GM20431 (cell line): ENCODE data around the gene STOML1.

Experiments used
- in situ Hi-C: fragments of 300-500 bp; cut with MseI, MboI; formaldehyde crosslinking; loops from one replicate; pipeline ENCODE4 v1.15.0; 2020; ENCODE audit warnings: low sequenced_read_pairs; ENCODE audit not compliant: unreplicated experiment

STOML1 gene

GRCh38 chr15:73988445-73988969 is 3.6 kb downstream of the STOML1 start:
- in situ Hi-C loops = no loop called here

- in situ Hi-C loops = no loop called here
Observed at GRCh38 chr15:73987681-73988444, 4.2 kb downstream of the STOML1 start.

- in situ Hi-C loops = no loop called here
Observed at GRCh38 chr15:73987250-73987649, 4.8 kb downstream of the STOML1 start.

GRCh38 chr15:73986776-73987056 is 5.4 kb downstream of the STOML1 start:
- in situ Hi-C loops = no loop called here

- in situ Hi-C loops = no loop called here
Observed at GRCh38 chr15:73986055-73986775, 5.9 kb downstream of the STOML1 start.

- in situ Hi-C loops = no loop called here
Observed at GRCh38 chr15:73985101-73985873, 6.8 kb downstream of the STOML1 start.

- in situ Hi-C loops = no loop called here
Observed at GRCh38 chr15:73984208-73984979, 7.7 kb downstream of the STOML1 start.

- in situ Hi-C loops = no loop called here
Observed at GRCh38 chr15:73983773-73984172, 8.3 kb downstream of the STOML1 start.

GRCh38 chr15:73983211-73983727 is 8.8 kb downstream of the STOML1 start:
- in situ Hi-C loops = no loop called here

- in situ Hi-C loops = no loop called here
Observed at GRCh38 chr15:73982222-73982962, 9.7 kb downstream of the STOML1 start.

- in situ Hi-C loops = no loop called here
Observed at GRCh38 chr15:73981761-73982221, 10.3 kb downstream of the STOML1 start.

GRCh38 chr15:73979636-73980035 is 12.5 kb downstream of the STOML1 start:
- in situ Hi-C loops = loop anchor here (10.0 kb wide), 1 partner anchor 325 kb away; no protein-coding TSS in a partner anchor

- in situ Hi-C loops = loop anchor here (10.0 kb wide), 1 partner anchor 326 kb away; no protein-coding TSS in a partner anchor
Observed at GRCh38 chr15:73978896-73979295, 13.2 kb downstream of the STOML1 start.

GRCh38 chr15:73975440-73976125 is 16.5 kb downstream of the STOML1 start:
- in situ Hi-C loops = loop anchor here (10.0 kb wide), 1 partner anchor 329 kb away; no protein-coding TSS in a partner anchor

GRCh38 chr15:73973683-73974200 is 18.4 kb downstream of the STOML1 start:
- in situ Hi-C loops = loop anchor here (10.0 kb wide), 1 partner anchor 331 kb away; no protein-coding TSS in a partner anchor

GRCh38 chr15:73972984-73973682 is 19.0 kb downstream of the STOML1 start:
- in situ Hi-C loops = loop anchor here (10.0 kb wide), 1 partner anchor 332 kb away; no protein-coding TSS in a partner anchor

GRCh38 chr15:73969151-73969759 is 22.8 kb downstream of the STOML1 start:
- in situ Hi-C loops = no loop called here
